ENCODE results near the gene SMURF1. TPM values are rescaled to one million over a fixed set of nuclear protein-coding genes. Genes with fewer than 3 reads are reported as not detected.

The SMURF1 gene
- total RNA-seq, 1 donor from 2014 or later: 16.5 TPM

- no peak for DNase-seq
Observed at GRCh38 chr7:99027841-99028240, 116.1 kb downstream of the SMURF1 start.

GRCh38 chr7:99027241-99027640, 116.7 kb downstream of the SMURF1 start:
- DNase-seq: no peak

- DNase-seq: no peak
Observed at GRCh38 chr7:99024066-99024465, 119.8 kb downstream of the SMURF1 start.

GRCh38 chr7:99021941-99022560, 121.9 kb downstream of the SMURF1 start:
- no peak for DNase-seq

GRCh38 chr7:99020413-99020715, 123.5 kb downstream of the SMURF1 start:
- DNase-seq: no peak

DNA sequence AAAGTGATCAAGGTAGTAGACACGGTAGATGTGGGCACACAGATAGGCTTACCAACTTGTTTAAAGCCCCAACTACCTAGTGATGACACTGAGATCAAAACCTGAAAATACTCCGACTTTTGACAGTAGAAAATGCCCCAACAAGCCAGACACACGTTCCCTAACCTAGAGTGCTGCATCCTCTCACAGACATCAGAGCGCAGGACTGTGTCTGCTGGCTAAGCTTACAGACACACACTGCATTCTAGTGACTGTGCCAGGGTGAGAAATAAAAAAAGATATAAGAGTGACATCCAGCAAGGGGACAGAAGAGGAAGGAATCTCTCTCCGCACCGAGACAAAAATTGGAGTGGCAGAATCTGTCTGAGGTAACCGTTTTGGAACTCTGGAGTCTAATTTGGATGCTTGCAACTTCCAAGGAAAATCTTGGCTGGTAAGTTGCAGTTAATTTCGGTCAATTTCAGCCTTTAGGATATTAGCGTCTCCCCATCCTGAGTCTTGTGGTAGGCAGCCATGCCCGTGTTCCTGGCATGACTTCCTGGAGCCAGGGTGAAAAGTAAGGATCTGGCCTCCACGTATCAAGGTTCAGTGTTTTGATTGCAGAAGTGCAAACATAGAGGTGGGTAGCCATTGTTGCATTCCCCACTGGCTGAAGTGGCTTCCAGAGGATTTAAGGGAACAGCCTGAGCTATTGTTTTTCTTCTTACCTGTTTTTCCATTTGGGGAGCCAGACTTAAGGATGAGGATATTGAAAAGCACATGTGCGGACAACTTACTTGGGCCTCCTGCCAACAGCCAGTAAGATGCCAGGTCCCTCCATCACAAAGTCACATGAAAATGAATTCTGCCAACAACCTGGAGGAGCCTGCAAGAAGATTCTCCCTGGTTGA, 124.1 kb downstream of the SMURF1 start:
- DNase-seq: peak; percentile 14

GRCh38 chr7:99016196-99016595, 127.7 kb downstream of the SMURF1 start:
- DNase-seq: no peak

DNA sequence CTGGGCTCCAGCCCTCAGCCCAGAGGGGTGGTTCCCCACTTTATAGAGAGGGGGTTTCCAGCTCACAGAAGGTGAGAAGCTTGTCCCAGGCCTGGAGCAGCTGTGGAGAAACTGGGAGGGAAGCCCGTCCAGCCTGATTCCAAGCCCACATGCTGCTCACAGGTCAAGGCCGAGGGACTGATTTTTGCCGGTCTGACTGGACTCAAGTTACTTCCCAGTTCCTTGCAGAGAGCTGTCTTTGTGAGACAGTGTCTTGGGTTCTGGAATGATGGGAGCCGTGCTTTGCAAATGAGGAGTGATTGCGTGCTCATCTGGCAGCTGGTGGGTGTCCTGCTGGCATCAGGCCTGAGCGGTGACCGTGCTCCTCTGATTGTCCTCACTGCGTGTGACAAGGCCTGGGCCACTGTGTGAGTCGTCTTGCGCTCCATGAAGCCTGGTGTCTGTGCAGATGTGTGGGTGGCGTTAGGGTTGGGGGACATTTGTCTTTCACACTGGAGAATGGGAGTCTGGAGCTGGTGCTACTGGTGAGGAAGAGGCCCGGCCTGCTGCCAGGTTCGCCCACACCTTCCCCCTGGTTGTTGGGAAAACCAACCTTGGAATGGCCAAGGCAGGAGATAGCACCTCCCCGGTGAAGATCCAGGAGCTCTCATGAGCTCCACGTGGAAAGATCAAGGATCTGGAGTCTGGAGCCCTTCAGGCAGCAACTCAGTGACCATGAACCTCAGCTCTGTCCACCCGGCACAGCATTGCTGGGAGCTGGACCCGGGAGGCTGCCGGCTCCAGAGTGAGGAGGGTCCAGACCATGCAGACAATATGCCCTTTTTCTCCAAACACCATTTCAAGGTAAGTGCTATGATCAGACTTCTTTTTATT, 129.6 kb downstream of the SMURF1 start:
- no peak for DNase-seq

DNA sequence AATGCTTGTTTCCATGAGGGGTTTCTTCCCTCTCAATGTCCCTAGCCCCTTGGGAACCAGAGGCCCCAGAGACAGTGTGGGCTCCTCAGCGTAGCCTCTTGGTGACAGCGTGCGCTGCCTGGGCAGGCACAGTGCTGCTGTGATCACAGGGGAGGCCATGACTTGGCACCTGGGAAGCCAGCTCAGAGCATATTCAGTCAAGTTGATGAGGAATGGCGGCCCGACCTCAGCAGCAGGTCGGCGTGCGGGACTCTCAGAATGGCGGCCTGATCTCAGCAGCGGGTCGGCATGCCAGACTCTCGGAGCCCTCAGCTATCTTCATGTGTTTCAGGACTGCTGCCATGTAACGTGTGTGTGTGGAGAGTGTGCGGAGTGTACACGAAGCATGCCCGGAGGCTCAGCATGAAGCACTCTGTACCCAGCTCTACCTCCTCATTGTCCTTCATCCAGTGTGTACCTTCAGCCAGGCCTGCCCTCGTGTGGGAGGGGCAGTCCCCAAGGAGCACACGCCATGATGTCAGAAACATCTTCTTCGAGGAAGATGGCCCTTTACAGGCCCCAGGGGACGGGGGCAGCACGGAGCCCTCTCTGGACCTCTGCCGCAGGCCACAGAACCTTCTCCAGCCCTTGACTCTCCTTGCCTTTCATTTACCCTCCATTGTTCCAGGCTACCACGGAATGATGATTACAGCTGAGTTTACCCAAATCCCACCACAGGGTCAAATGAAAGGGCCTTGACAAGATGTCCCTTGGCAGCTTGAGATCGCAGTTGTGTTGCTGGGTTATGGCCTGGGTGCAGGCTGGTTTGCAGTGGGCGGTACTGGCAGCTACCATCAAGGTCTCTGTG, 130.4 kb downstream of the SMURF1 start:
- no peak for DNase-seq

GRCh38 chr7:99012722-99013121, 131.2 kb downstream of the SMURF1 start:
- no peak for DNase-seq

DNA sequence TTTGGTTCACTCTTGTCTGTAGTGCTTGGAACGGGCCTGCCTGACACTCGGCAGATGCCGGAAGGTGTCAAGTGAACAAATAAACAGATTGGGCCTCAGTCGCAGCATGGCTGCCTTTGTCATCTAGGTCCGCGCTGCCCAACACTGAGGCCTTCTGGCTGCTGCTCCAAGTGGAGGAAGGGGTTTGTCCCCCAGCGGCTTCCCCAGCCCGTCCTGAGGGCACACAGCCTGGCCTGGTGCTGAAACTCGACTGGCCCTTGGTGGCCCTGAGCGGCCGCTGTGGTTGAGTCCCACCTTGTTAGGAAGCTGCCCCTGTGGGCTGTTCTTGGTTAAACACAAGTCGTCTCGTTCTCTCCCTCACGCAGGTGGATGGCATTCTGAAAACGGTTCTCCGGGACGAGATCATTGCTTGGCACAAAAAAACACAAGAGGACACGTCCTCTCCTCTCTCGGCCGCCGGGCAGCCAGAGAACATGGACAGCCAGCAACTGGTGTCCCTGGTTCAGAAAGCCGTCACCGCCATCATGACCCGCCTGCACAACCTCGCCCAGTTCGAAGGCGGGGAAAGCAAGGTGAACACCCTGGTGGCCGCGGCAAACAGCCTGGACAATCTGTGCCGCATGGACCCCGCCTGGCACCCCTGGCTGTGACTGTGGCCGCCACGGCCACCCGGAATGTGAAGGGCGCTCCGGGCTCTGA, 132.1 kb downstream of the SMURF1 start:
- no peak for DNase-seq

DNA sequence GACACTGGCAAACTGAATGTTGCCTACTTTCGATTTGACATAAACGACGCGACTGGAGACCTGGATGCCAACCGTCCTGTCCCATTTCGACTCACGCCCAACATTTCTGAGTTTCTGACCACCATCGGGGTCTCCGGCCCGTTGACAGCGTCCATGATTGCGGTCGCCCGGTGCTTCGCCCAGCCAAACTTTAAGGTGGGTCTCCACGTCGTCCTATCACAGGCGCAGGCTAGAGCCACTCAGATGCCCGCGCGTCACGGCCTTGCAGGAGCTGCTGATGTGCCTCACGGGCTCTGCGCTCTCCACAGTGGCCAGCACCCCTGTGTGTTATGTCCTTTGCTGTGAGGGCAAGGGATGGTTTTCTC, 132.6 kb downstream of the SMURF1 start:
- DNase-seq: no peak

DNA sequence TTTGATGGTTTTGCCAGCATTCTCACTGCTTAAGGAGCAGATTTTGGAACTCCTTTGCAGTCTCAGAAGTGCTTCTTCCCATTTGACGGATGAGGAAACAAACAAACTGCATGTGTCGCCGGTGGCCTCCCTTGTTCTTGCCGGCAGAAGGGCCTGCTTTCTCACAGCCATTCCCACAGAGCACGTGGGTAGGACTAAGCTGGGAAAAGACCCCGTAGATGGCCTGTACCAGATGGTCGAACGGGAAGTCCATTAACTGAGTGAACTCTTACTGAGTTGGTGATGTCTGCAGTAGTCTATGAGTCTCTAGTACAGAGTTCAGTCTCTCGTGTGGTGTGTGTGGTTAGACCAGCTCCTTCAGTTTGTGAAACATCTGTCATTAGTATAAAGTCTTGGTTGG, 133.6 kb downstream of the SMURF1 start:
- DNase-seq: no peak

DNA sequence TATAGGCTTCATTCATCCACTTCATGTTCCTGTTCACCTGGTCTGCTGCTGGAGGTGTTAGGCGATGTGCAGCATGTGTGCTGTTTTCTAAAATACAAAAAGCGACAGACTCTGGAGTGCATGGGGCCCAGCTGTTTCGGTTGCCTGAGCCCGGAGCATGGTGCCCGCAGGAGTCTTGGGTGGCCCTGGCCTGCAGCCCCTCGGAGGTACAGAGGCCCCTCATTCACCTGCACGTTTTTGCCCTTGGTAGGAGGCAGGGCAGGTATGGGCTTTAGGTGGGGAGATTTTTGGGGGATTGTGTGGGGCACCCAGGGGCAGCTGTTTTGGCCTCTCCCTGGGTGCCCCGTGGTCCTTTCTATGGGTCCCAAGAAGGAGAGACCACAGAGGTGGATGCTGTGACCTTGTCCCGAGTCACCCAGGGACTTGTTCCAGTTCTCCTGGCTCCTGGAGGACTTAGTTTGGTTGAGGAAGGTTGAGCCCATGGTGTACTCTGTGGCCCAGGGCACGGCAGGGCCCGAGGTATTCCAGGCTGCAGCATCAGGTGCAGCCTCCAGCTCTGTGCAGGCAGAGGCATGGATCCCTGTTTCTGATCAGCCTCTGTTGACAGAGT, 134.9 kb downstream of the SMURF1 start:
- no peak for DNase-seq

GRCh38 chr7:99008181-99008631, 135.7 kb downstream of the SMURF1 start:
- DNase-seq: no peak

DNA sequence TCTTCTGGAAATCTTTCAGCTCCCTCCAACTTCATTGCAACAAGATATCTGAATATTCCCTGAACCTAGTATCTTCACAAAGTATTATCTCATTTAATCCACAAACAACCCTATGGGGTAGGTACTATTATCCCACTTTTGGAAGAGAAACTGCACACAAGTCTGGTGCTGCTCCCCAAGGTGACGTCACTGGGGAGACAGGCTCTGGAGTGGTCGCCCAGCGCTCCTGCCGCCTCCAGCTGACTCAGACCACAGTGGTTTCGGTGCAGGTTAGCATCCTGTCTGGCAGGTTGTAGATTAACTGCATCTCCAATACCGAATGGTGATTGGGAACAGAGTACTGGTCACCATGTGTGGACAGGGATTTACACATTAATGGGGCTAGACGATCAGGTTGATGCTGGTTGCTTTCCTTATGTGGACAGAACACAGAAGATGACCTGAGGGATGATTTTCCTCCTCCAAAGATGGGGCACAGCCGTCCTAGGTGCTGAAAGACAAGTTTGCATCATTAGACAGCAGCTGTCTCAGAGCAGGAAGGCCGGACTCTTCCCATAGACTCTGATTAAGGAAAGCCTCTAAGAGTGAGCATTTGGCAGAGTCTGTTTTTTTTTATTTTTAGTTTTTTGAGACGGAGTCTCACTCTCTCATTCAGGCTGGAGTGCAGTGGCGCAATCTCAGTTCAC, 137.0 kb downstream of the SMURF1 start:
- no peak for DNase-seq

GRCh38 chr7:99005776-99006175, 138.1 kb downstream of the SMURF1 start:
- no peak for DNase-seq

- no peak for DNase-seq
Observed at GRCh38 chr7:99004781-99005500, 139.0 kb downstream of the SMURF1 start.

- DNase-seq: no peak
Observed at GRCh38 chr7:99004216-99004615, 139.7 kb downstream of the SMURF1 start.

GRCh38 chr7:99003419-99003818, 140.5 kb downstream of the SMURF1 start:
- DNase-seq: no peak
